ENCODE measurements around the gene ACKR2.

Gene ACKR2

GRCh38 chr3:42786212-42786611, 23.0 kb upstream of the ACKR2 start:
- no peak for TF ChIP-seq CTCF (conservative IDR thresholded peaks at IDR 0.05; ENCODE audit: low read depth, low read length)
- no peak overlapping the region for H3K4me3 ChIP-seq (ENCODE audit: low read length)
- no peak for DNase-seq (ENCODE audit: low read depth)

GRCh38 chr3:42786631-42787030, 22.6 kb upstream of the ACKR2 start:
- no peak overlapping the region for H3K4me3 ChIP-seq (ENCODE audit: low read length)
- DNase-seq (ENCODE audit: low read depth), result no peak
- no peak for TF ChIP-seq CTCF (conservative IDR thresholded peaks at IDR 0.05; ENCODE audit: low read depth, low read length)

- no peak for TF ChIP-seq CTCF (conservative IDR thresholded peaks at IDR 0.05; ENCODE audit: low read depth, low read length)
- DNase-seq (ENCODE audit: low read depth), result no peak
- H3K4me3 ChIP-seq (ENCODE audit: low read length), result no peak overlapping the region
These were observed 18.5 kb upstream of the ACKR2 start for GRCh38 chr3:42790714-42791229.

GRCh38 chr3:42795621-42796181, 13.5 kb upstream of the ACKR2 start:
- no peak for TF ChIP-seq CTCF (conservative IDR thresholded peaks at IDR 0.05; ENCODE audit: low read depth, low read length)
- DNase-seq (ENCODE audit: low read depth), result no peak
- H3K4me3 ChIP-seq (ENCODE audit: low read length), result no peak overlapping the region

GRCh38 chr3:42796332-42796885, 12.8 kb upstream of the ACKR2 start:
- H3K4me3 ChIP-seq (ENCODE audit: low read length), result no peak overlapping the region
- no peak for DNase-seq (ENCODE audit: low read depth)
- TF ChIP-seq CTCF (conservative IDR thresholded peaks at IDR 0.05; ENCODE audit: low read depth, low read length), result no peak

- no peak for DNase-seq (ENCODE audit: low read depth)
- TF ChIP-seq CTCF (conservative IDR thresholded peaks at IDR 0.05; ENCODE audit: low read depth, low read length), result no peak
- H3K4me3 ChIP-seq (ENCODE audit: low read length), result no peak overlapping the region
These were observed 9.9 kb upstream of the ACKR2 start for GRCh38 chr3:42799376-42799775.

- no peak overlapping the region for H3K4me3 ChIP-seq (ENCODE audit: low read length)
- TF ChIP-seq CTCF (conservative IDR thresholded peaks at IDR 0.05; ENCODE audit: low read depth, low read length), result no peak
- no peak for DNase-seq (ENCODE audit: low read depth)
These were observed 9.0 kb upstream of the ACKR2 start for GRCh38 chr3:42800251-42800650.
